B cell (primary cell): ENCODE results near the gene NSFL1C. TPM values are rescaled to one million over a fixed set of nuclear protein-coding genes. Genes with fewer than 3 reads are reported as not detected.

Experiments
- ATAC-seq: fragments of 200-7000 bp; cut with Tn5 transposase; one replicate; pipeline ENCODE4 v1.10.0; 2021; ENCODE audit warnings: low read depth, mild to moderate bottlenecking, moderate number of reproducible peaks, moderate library complexity
- CTCF ChIA-PET: fragments of 350-600 bp; sonication (Branson Sonifier 250); formaldehyde crosslinking; loops from one replicate; lab custom pipeline; 2021; ENCODE audit warnings: antibody characterized with exemption, inconsistent platforms; lab: Charles Lee
- POLR2A ChIA-PET: fragments of 350-600 bp; sonication (Branson Sonifier 250); formaldehyde crosslinking; loops from one replicate; lab custom pipeline; 2021; ENCODE audit warnings: antibody characterized with exemption; lab: Charles Lee
- DNase-seq: peaks from one replicate; pipeline ENCODE4 v3.0.0; 2013
- H2AFZ ChIP-seq: 2 replicates; pipeline ENCODE4 v1.6.1; 2012; ENCODE audit warnings: mild to moderate bottlenecking, low read depth, low read length; ENCODE audit not compliant: insufficient read depth, poor library complexity, severe bottlenecking
- H3K27ac ChIP-seq, 2 donors: 1 replicate in 1 of 2; 2 replicates in 1 of 2; pipeline ENCODE4 v1.5.1; 2012 to 2013; ENCODE audit warnings: low read length in 2 of 2, mild to moderate bottlenecking in 2 of 2, moderate library complexity in 1 of 2
- H3K27me3 ChIP-seq, 4 experiments: fragments of 200-600 bp in 1 of 4; sonication (generic) in 1 of 4; replicated peaks in 1 of 4; 1 replicate in 2 of 4; 2 replicates in 2 of 4; pipeline versions ENCODE4 v1.6.1 to v1.7.0; 2013 to 2016; ENCODE audit warnings: low read length in 3 of 4, mild to moderate bottlenecking in 2 of 4, mixed read lengths in 1 of 4, moderate library complexity in 1 of 4; ENCODE audit not compliant: insufficient read depth in 4 of 4, control insufficient read depth in 3 of 4; ENCODE audit errors: control extremely low read depth in 1 of 4
- H3K36me3 ChIP-seq, 2 experiments: replicated peaks in 1 of 2; 1 replicate in 1 of 2; 2 replicates in 1 of 2; pipeline versions ENCODE4 v1.6.1 to v1.7.1; 2013; ENCODE audit warnings: low read length in 1 of 2; ENCODE audit not compliant: insufficient read depth in 2 of 2, control insufficient read depth in 1 of 2; ENCODE audit errors: control extremely low read depth in 1 of 2, extremely low read depth in 1 of 2
- H3K4me1 ChIP-seq, 2 donors: fragments of 200-600 bp in 1 of 2; sonication (generic) in 1 of 2; 1 replicate in 1 of 2; 2 replicates in 1 of 2; pipeline versions ENCODE4 v1.5.1 to v1.6.1; 2013 to 2017; ENCODE audit warnings: low read length in 2 of 2; ENCODE audit not compliant: control insufficient read depth in 2 of 2, insufficient read depth in 2 of 2
- H3K4me2 ChIP-seq: replicated peaks from 2 replicates; pipeline ENCODE3; 2012; ENCODE audit warnings: mild to moderate bottlenecking, low read depth, low read length; ENCODE audit not compliant: poor library complexity, severe bottlenecking
- H3K4me3 ChIP-seq, 5 experiments: fragments of 200-600 bp in 1 of 5; sonication (generic) in 1 of 5; 1 replicate in 3 of 5; 2 replicates in 2 of 5; pipeline versions ENCODE4 v1.5.1 to v1.7.0; 2011 to 2016; ENCODE audit warnings: low read length in 4 of 5, mild to moderate bottlenecking in 4 of 5, low read depth in 2 of 5, control low read depth in 1 of 5, moderate library complexity in 1 of 5; ENCODE audit not compliant: insufficient read depth in 1 of 5; ENCODE audit errors: control extremely low read depth in 1 of 5, extremely low read depth in 1 of 5
- H3K79me2 ChIP-seq: fragments of 200-600 bp; sonication (generic); one replicate; pipeline ENCODE4 v1.6.0; 2016; ENCODE audit warnings: low read length; ENCODE audit not compliant: control insufficient read depth, insufficient read depth
- H3K9ac ChIP-seq: fragments of 200-600 bp; sonication (generic); 2 replicates; pipeline ENCODE4 v1.6.1; 2017; ENCODE audit warnings: mild to moderate bottlenecking, low read length, moderate library complexity
- H3K9me3 ChIP-seq, 3 donors: one replicate each; pipeline versions ENCODE4 v1.6.1 to v1.7.1; 2013; ENCODE audit warnings: low read length in 2 of 3; ENCODE audit not compliant: control insufficient read depth in 2 of 3, insufficient read depth in 1 of 3; ENCODE audit errors: control extremely low read depth in 1 of 3
- H4K20me1 ChIP-seq: 2 replicates; pipeline ENCODE4 v1.6.0; 2012; ENCODE audit warnings: mild to moderate bottlenecking, low read length; ENCODE audit not compliant: insufficient read depth, control insufficient read depth, poor library complexity, severe bottlenecking
- H3K27ac Mint-ChIP-seq: one replicate; pipeline ENCODE4 v1.8.0; 2021; ENCODE audit warnings: mixed read lengths
- H3K27me3 Mint-ChIP-seq: one replicate; pipeline ENCODE4 v1.8.0; 2021; ENCODE audit warnings: mixed read lengths
- H3K4me1 Mint-ChIP-seq: one replicate; pipeline ENCODE4 v1.8.0; 2021; ENCODE audit warnings: mixed read lengths
- H3K4me3 Mint-ChIP-seq: one replicate; pipeline ENCODE4 v1.8.0; 2021; ENCODE audit warnings: mixed read lengths
- H3K9me3 Mint-ChIP-seq: one replicate; pipeline ENCODE4 v1.8.0; 2022; ENCODE audit warnings: mixed read lengths; ENCODE audit not compliant: insufficient read depth
- EZH2 ChIP-seq: IDR thresholded peaks from 2 replicates; pipeline ENCODE4 v1.6.1; 2012; ENCODE audit warnings: borderline replicate concordance, low read depth, mild to moderate bottlenecking, moderate library complexity, low read length; ENCODE audit not compliant: insufficient read depth, poor library complexity, severe bottlenecking
- WGBS: methylation state at CpG from one replicate; pipeline ENCODE4 v1.1.5; 2013; ENCODE audit warnings: missing lambda C conversion rate; ENCODE audit not compliant: insufficient coverage; 5-methylcytosine and 5-hydroxymethylcytosine counted together
- intact Hi-C: fragments of 100-400 bp; cut with micrococcal nuclease; formaldehyde crosslinking; loops from one replicate; pipeline ENCODE4 v1.10.0; 2022
- polyA plus RNA-seq: library from polyadenylated mRNA; depleted of rRNA; stranded (reverse); fragments of >200 nt; gene quantifications from 2 replicates; pipeline ENCODE4 v1.2.3, GENCODE V29; 2012
- total RNA-seq, 2 donors: library from RNA; stranded (reverse); fragments of 120-200 nt in 1 of 2; gene quantifications; 1 replicate in 1 of 2; 2 replicates in 1 of 2; pipeline versions ENCODE4 v1.2.3 to v1.2.4, GENCODE V29; 2013 to 2022
- TF ChIP-seq, protein P1 (sequence below): fragments of 200-600 bp; IDR thresholded peaks from one replicate; pipeline ENCODE4 v1.8.0; 2022; ENCODE audit warnings: antibody characterized with exemption, mild to moderate bottlenecking

Gene NSFL1C
- total and polyA plus RNA-seq, 2 donors (not counting 1 experiment from before 2014, with no cell fraction given), result 24.1 to 80.3 TPM

DNA sequence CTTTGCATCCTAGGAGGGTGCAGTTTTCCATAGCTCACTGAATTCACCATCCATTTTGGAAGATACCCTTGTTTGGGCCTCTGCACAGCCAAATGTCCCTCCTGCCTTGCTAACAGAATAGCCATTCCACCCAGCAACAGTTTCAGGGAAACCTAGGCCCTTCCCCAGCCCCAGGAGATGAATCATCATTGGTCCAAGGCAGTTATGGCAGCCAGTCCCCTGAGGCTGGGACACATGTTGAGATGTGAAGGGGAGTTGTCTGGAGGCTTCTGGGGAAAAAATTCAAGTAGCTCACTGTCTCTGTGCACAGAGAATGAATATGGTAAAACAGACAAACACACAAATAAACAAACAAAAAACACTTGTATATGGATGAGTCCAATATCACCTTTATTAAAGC lies 41.9 kb upstream of the NSFL1C start:
- Mint-ChIP-seq H3K27me3 (peaks cover 42% of the 10 kb centered on the region), H3K9me3 (no peaks in the 10 kb centered on the region), H3K4me1 (no peaks in the 10 kb centered on the region), H3K4me3 (no peak overlapping the region), H3K27ac (no peak overlapping the region)
- DNase-seq (no peak), ATAC-seq (no peak)
- H3K27me3 ChIP-seq, result peaks cover 0 to 15% (median 0%) of the 10 kb centered on the region in 4 experiments
- peaks cover 0 to under 1% of the 10 kb centered on the region in 2 donors for H3K4me1 ChIP-seq
- no peaks in the 10 kb centered on the region for H3K79me2 ChIP-seq
- H2AFZ ChIP-seq, result no peak overlapping the region
- H3K27ac ChIP-seq, result no peak overlapping the region
- TF ChIP-seq, protein P1, sequence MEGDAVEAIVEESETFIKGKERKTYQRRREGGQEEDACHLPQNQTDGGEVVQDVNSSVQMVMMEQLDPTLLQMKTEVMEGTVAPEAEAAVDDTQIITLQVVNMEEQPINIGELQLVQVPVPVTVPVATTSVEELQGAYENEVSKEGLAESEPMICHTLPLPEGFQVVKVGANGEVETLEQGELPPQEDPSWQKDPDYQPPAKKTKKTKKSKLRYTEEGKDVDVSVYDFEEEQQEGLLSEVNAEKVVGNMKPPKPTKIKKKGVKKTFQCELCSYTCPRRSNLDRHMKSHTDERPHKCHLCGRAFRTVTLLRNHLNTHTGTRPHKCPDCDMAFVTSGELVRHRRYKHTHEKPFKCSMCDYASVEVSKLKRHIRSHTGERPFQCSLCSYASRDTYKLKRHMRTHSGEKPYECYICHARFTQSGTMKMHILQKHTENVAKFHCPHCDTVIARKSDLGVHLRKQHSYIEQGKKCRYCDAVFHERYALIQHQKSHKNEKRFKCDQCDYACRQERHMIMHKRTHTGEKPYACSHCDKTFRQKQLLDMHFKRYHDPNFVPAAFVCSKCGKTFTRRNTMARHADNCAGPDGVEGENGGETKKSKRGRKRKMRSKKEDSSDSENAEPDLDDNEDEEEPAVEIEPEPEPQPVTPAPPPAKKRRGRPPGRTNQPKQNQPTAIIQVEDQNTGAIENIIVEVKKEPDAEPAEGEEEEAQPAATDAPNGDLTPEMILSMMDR, result no peak
- TF ChIP-seq EZH2, result no peak
- no peak overlapping the region for H3K9ac ChIP-seq
- H3K36me3 ChIP-seq, result no peaks in the 10 kb centered on the region
- H3K9me3 ChIP-seq, result peaks cover 0 to 5% (median 0%) of the 10 kb centered on the region in 3 donors
- no peak overlapping the region for H3K4me3 ChIP-seq
- ChIA-PET CTCF (interaction anchor here (0.6 to 4.4 kb wide), 12 partner anchors 11 to 269 kb away, joined by 3 to 18 read pairs (median 4); no protein-coding TSS in a partner anchor), POLR2A (no interaction called here)
- no peak overlapping the region for H3K4me2 ChIP-seq
- intact Hi-C loops, result no loop called here
- H4K20me1 ChIP-seq, result no peaks in the 10 kb centered on the region

DNA sequence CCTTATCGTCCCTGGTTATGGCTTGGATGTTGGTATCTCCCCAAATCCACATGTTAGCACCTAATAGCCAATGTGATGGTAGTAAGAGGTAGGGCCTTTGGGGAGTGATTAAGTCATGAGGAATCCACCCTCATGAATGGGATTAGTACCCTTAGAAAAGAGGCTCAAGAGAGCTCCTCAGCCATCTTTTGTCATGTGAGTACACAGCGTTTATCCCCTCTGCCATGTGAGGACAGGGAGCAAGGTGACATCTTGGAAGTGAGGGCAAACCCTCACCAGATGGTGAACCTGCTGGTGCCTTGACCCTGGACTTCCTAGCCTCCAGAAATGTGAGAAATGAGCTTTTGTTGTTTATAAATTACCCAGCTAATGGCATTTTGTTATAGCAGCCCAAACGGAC lies 40.6 kb upstream of the NSFL1C start:
- Histone ChIP-seq H4K20me1 (no peaks in the 10 kb centered on the region), H3K27ac (no peak overlapping the region), H3K79me2 (no peaks in the 10 kb centered on the region), H2AFZ (no peak overlapping the region), H3K4me3 (no peak overlapping the region), H3K9me3 (peaks cover 0 to 4% (median 2%) of the 10 kb centered on the region in 3 donors), H3K9ac (no peak overlapping the region), H3K27me3 (peaks cover 0 to 18% (median 2%) of the 10 kb centered on the region in 4 experiments), H3K4me2 (no peak overlapping the region), H3K4me1 (peaks cover 0 to 3% of the 10 kb centered on the region in 2 donors), H3K36me3 (no peaks in the 10 kb centered on the region)
- peaks cover 50% of the 10 kb centered on the region for H3K27me3 Mint-ChIP-seq
- ChIA-PET POLR2A (no interaction called here), CTCF (interaction anchor here (1.4 to 5.7 kb wide), 5 partner anchors 38 to 270 kb away, joined by 3 to 44 read pairs (median 5); no protein-coding TSS in a partner anchor)
- peaks cover 2% of the 10 kb centered on the region for H3K4me1 Mint-ChIP-seq
- no peak overlapping the region for H3K4me3 Mint-ChIP-seq
- no peak overlapping the region for H3K27ac Mint-ChIP-seq
- TF ChIP-seq, protein P1, result no peak
- no peak for TF ChIP-seq EZH2
- no CpG with 5 or more reads among the region's 3 CpGs for WGBS
- ATAC-seq (no peak), DNase-seq (no peak)
- intact Hi-C loops, result no loop called here
- H3K9me3 Mint-ChIP-seq, result no peaks in the 10 kb centered on the region
